Measurements from ENCODE around the gene TUBA4A. TPM values are rescaled to one million over a fixed set of nuclear protein-coding genes. Genes with fewer than 3 reads are reported as not detected.

The TUBA4A gene
- total and polyA plus RNA-seq, 2 of the 8 experiments (the other 6 are each of a cell fraction or from before 2014, with no cell fraction given) = 67.3 to 172 TPM

GRCh38 chr2:219274361-219274921 lies 20.7 kb upstream of the TUBA4A start:
- ChIA-PET CTCF (ENCODE audit: partially characterized antibody) (interaction anchor here (0.8 to 4.4 kb wide), 15 partner anchors 12 to 115 kb away, joined by 3 to 34 read pairs (median 3); partner anchors contain the start of genes GLB1L and STK16), POLR2A (ENCODE audit: partially characterized antibody) (interaction anchor here (0.7 to 1.7 kb wide), 9 partner anchors 12 to 61 kb away, joined by 3 to 8 read pairs (median 4); partner anchors contain the start of genes ABCB6, GLB1L, STK16 and TUBA4A)
- Histone ChIP-seq H2AFZ (ENCODE audit: low read length) (no peak overlapping the region), H2AK5ac (ENCODE audit: low read depth, low read length) (no peak overlapping the region), H4K91ac (replicated peaks; ENCODE audit: insufficient read length, low read length) (no peak overlapping the region), H2BK120ac (replicated peaks; ENCODE audit: low read depth, low read length) (no peak overlapping the region), H3K9me3 (ENCODE audit: insufficient read depth in 2 of 2, low read depth in 1 of 2, low read length in 1 of 2) (no peaks in the 10 kb centered on the region), H3K27ac (ENCODE audit: low read depth, low read length) (no peak overlapping the region), H4K5ac (ENCODE audit: insufficient read length, low read depth, low read length) (no peak overlapping the region), H3K18ac (ENCODE audit: extremely low read depth, low read length) (peak overlapping the region; percentile 24; the same call in 1 of the 2 replicates), H3K27me3 (replicated peaks in 1 of 4; ENCODE audit: control insufficient read depth in 3 of 4, extremely low read depth in 1 of 4, insufficient read depth in 3 of 4, low read length in 3 of 4) (peaks cover 0 to 2% (median 0%) of the 10 kb centered on the region in 4 experiments; a peak in 3 of 7 replicates), H3K79me1 (ENCODE audit: low read depth, low read length) (no peaks in the 10 kb centered on the region), H3K4me2 (ENCODE audit: insufficient read depth in 1 of 2, low read depth in 2 of 2, low read length in 2 of 2) (peak overlapping the region in 1 of 2 experiments; percentile 9; a peak in 1 of 4 replicates), H2BK12ac (ENCODE audit: low read depth, low read length) (0 out of 2 replicates have a peak overlapping the region, but pooled peaks have one; percentile 55), H3K23ac (ENCODE audit: insufficient read length) (no peak overlapping the region), H3K56ac (replicated peaks; ENCODE audit: insufficient read length, low read depth, low read length) (no peak overlapping the region), H3K23me2 (ENCODE audit: low read depth, low read length) (peaks cover 2% of the 10 kb centered on the region; the same call in 1 of the 2 replicates), H2BK20ac (ENCODE audit: low read length) (no peak overlapping the region), H4K20me1 (replicated peaks in 1 of 2; ENCODE audit: control insufficient read depth in 1 of 2, insufficient read depth in 2 of 2, low read length in 2 of 2) (no peaks in the 10 kb centered on the region), H3K9ac (replicated peaks in 1 of 4; ENCODE audit: extremely low read depth in 1 of 4, low read depth in 3 of 4, low read length in 3 of 4) (no peak overlapping the region; a peak in 1 of 7 replicates), H3K4me3 (ENCODE audit: extremely low read depth in 1 of 4, insufficient read depth in 2 of 4, low read depth in 3 of 4, low read length in 4 of 4) (no peak overlapping the region; a peak in 1 of 8 replicates), H4K8ac (ENCODE audit: extremely low read depth, insufficient read depth, low read length) (no peak overlapping the region), H2BK15ac (ENCODE audit: low read length) (no peak overlapping the region), H3K4me1 (replicated peaks in 1 of 4; ENCODE audit: control insufficient read depth in 3 of 4, insufficient read depth in 4 of 4, low read length in 3 of 4) (peaks cover 9 to 14% (median 11%) of the 10 kb centered on the region in 4 experiments), H3K14ac (ENCODE audit: insufficient read length) (no peak overlapping the region), H3K36me3 (ENCODE audit: control insufficient read depth in 2 of 4, insufficient read depth in 4 of 4, low read length in 3 of 4) (no peaks in the 10 kb centered on the region), H2BK5ac (ENCODE audit: low read depth, low read length) (peak overlapping the region; percentile 38; the same call in 1 of the 2 replicates), H3K79me2 (ENCODE audit: control insufficient read depth in 1 of 2, insufficient read depth in 2 of 2, low read length in 2 of 2) (no peaks in the 10 kb centered on the region), H3K4ac (replicated peaks; ENCODE audit: insufficient read length, low read depth, low read length) (no peak overlapping the region)
- peak; percentile 71; the same call in 1 of the 2 replicates for TF ChIP-seq JUN (IDR thresholded peaks at IDR 0.05; ENCODE audit: low read depth, low read length)
- peak; percentile 37 for TF ChIP-seq ASH2L (IDR thresholded peaks at IDR 0.05; ENCODE audit: low read length)
- TF ChIP-seq CREB1 (IDR thresholded peaks at IDR 0.05) = no peak
- 67% methylated on average over 5 of the region's 6 CpGs; no CpG with 5 or more reads in 1 of the 2 experiments for WGBS, 2 experiments (ENCODE audit: extremely low coverage in 1 of 2, insufficient coverage in 1 of 2, insufficient read length in 1 of 2, insufficient replicate concordance in 2 of 2, low coverage in 1 of 2, low lambda C conversion rate in 2 of 2, missing lambda C conversion rate in 1 of 2)
- no peak for DNase-seq (ENCODE audit: low read depth in 1 of 2, low spot score in 2 of 2)
- peak; percentile 7 for FAIRE-seq

All from H1 (cell line).